A673 (cell line): ENCODE results near the gene RAE1. TPM values are rescaled to one million over a fixed set of nuclear protein-coding genes. Genes with fewer than 3 reads are reported as not detected.

Experiments used
- BruUV-seq: library from RNA; stranded (reverse); fragments of 400-500 nt; replicated peaks from 2 replicates; lab custom pipeline; 2021; lab: Mats Ljungman, UMichigan
- CTCF ChIA-PET: fragments of 300-600 bp; sonication (Branson Sonifier 250); formaldehyde crosslinking; loops from one replicate; lab custom pipeline; 2022; ENCODE audit warnings: antibody characterized with exemption; lab: Charles Lee
- POLR2A ChIA-PET: fragments of 300-600 bp; sonication (Branson Sonifier 250); formaldehyde crosslinking; loops from one replicate; lab custom pipeline; 2022; ENCODE audit warnings: antibody characterized with exemption; ENCODE audit not compliant: low non-redundant PET; lab: Charles Lee
- DNase-seq: peaks from one replicate; pipeline ENCODE4 v3.0.0-alpha.2; 2015; ENCODE audit warnings: low spot score
- H3K27ac ChIP-seq: fragments of 200-600 bp; sonication (generic); 2 replicates; pipeline ENCODE4 v1.5.1; 2016; ENCODE audit warnings: mixed run types, low read depth, mild to moderate bottlenecking, mixed read lengths, antibody characterized with exemption, low read length; ENCODE audit not compliant: poor library complexity, severe bottlenecking
- H3K27me3 ChIP-seq: fragments of 200-600 bp; sonication (generic); replicated peaks from 2 replicates; pipeline ENCODE4 v1.6.1; 2017; ENCODE audit warnings: mixed run types, low read depth, mild to moderate bottlenecking, mixed read lengths, antibody characterized with exemption, low read length; ENCODE audit not compliant: insufficient read depth, poor library complexity
- H3K36me3 ChIP-seq: fragments of 200-600 bp; sonication (generic); 2 replicates; pipeline ENCODE4 v1.6.1; 2016; ENCODE audit warnings: mixed run types, mild to moderate bottlenecking, mixed read lengths, antibody characterized with exemption, low read length; ENCODE audit not compliant: insufficient read depth, poor library complexity, severe bottlenecking
- H3K4me1 ChIP-seq: fragments of 200-600 bp; sonication (generic); 2 replicates; pipeline ENCODE4 v1.6.1; 2017; ENCODE audit warnings: mixed run types, mild to moderate bottlenecking, mixed read lengths, antibody characterized with exemption, low read length; ENCODE audit not compliant: insufficient read depth, poor library complexity, severe bottlenecking
- H3K4me3 ChIP-seq: fragments of 200-600 bp; sonication (generic); 2 replicates; pipeline ENCODE4 v1.5.1; 2016; ENCODE audit warnings: low read depth, mixed run types, mild to moderate bottlenecking, mixed read lengths, low read length; ENCODE audit not compliant: poor library complexity, severe bottlenecking
- H3K9me3 ChIP-seq: fragments of 200-600 bp; sonication (generic); 2 replicates; pipeline ENCODE4 v1.6.1; 2016; ENCODE audit warnings: mixed run types, low read depth, mild to moderate bottlenecking, mixed read lengths, antibody characterized with exemption, low read length; ENCODE audit not compliant: poor library complexity, severe bottlenecking
- EZH2 ChIP-seq: fragments of 200-600 bp; sonication (generic); IDR thresholded peaks from 2 replicates; pipeline ENCODE4 v1.6.1; 2017; ENCODE audit warnings: borderline replicate concordance, low read depth, mild to moderate bottlenecking, mixed read lengths, antibody characterized with exemption, low read length; ENCODE audit not compliant: poor library complexity, severe bottlenecking
- intact Hi-C: fragments of 100-400 bp; cut with micrococcal nuclease; formaldehyde crosslinking; loops from one replicate; pipeline ENCODE4 v1.10.0; 2022; ENCODE audit not compliant: unreplicated experiment
- total RNA-seq: library from RNA; stranded (reverse); gene quantifications from 2 replicates; pipeline ENCODE4 v1.2.3, GENCODE V29; 2021
- TF ChIP-seq, protein P1 (sequence below): fragments of 300-800, 200-600 bp; sonication (generic); conservative IDR thresholded peaks from 2 replicates; pipeline ENCODE4 v1.5.1; 2017; ENCODE audit warnings: low read depth, mild to moderate bottlenecking, antibody characterized with exemption, low read length, moderate library complexity, mixed read lengths

Gene RAE1
- total RNA-seq, 1 experiment from 2014 or later = 70.9 TPM

DNA sequence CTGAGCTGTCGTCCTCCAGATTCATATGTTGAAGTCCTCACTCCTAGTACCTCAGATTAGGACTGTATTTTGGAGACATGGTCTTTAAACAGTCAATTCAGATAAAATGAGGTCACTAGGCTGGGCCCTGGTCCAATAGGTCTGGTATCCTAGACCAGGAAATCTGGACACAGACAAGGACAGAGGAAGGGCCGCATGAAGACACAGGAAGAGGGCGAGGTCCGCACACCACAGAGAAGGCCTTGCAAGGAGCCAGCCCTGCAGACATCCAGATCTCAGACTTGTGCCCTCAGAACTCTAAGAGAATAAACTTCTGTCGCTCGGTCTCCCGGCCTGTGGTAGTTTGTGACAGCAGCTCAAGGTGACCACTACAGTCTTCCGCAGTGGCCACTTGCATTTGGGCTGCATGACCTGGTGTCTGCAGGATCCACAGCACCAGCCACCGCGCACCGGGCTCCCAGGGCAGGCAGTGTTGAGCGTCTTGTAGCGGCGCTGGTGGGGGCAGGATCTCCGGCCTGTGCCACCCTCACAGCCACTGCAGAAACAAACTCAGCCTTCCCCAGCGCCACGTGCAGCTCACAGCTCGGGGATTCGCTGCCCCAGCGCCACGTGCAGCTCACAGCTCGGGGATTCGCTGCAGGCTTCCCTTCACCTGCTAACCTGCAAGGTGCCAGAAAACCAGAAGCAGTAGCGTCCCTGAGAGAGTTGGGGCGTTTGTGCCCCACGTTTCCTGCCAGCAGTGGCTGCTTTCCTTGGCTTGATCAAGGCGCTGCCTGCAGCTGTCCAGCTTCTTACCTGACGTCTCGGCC lies 34.1 kb downstream of the RAE1 start:
- BruUV-seq = no TSS peak
- CTCF ChIA-PET = no interaction called here
- TF ChIP-seq, protein P1, sequence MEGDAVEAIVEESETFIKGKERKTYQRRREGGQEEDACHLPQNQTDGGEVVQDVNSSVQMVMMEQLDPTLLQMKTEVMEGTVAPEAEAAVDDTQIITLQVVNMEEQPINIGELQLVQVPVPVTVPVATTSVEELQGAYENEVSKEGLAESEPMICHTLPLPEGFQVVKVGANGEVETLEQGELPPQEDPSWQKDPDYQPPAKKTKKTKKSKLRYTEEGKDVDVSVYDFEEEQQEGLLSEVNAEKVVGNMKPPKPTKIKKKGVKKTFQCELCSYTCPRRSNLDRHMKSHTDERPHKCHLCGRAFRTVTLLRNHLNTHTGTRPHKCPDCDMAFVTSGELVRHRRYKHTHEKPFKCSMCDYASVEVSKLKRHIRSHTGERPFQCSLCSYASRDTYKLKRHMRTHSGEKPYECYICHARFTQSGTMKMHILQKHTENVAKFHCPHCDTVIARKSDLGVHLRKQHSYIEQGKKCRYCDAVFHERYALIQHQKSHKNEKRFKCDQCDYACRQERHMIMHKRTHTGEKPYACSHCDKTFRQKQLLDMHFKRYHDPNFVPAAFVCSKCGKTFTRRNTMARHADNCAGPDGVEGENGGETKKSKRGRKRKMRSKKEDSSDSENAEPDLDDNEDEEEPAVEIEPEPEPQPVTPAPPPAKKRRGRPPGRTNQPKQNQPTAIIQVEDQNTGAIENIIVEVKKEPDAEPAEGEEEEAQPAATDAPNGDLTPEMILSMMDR = no peak
- TF ChIP-seq EZH2 = no peak
- DNase-seq = no peak
- Histone ChIP-seq H3K27me3 (no peaks in the 10 kb centered on the region), H3K9me3 (no peaks in the 10 kb centered on the region), H3K27ac (no peak overlapping the region), H3K4me1 (peaks cover 3% of the 10 kb centered on the region), H3K36me3 (no peaks in the 10 kb centered on the region), H3K4me3 (no peak overlapping the region)
- POLR2A ChIA-PET = no interaction called here
- intact Hi-C loops = loop anchor here (5.0 kb wide), 2 partner anchors 207 to 827 kb away; no protein-coding TSS in a partner anchor

DNA sequence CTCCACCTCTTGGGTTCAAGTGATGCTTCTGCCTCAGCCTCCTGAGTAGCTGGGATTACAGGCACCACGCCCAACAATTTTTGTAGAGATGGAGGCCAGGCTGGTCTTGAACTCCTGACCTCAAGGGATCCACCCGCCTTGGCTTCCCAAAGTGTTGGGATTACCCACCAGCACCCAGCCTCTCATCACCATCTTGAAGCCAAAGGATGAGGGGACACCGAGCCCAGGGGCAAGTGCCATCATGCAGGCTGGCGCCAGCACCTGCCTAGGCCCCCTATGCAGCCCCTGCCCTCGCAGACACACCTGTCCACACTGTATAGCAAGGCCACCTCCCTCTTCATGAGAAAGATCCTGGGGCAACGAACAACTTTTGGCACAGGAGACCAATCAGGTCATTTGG lies 34.9 kb downstream of the RAE1 start:
- POLR2A ChIA-PET = no interaction called here
- no TSS peak for BruUV-seq
- no peak for DNase-seq

DNA sequence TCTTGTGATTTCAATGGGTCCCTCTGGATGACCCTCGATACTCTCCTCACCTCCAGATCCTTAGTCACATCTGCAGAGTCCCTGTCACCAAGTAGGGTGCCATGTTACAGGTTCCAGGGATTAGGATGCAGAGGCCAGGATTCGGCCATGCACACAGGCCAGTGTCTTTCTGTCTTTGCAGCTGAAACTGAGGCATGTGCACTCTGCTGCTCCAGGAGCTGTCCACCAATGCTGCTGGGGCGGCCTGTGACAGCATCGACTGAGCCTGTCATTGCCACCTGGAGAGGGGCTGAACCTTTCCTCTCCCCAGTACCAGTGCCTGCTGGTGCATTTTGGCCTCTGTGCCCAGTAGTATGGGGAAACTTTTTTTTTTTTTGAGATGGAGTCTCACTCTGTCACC lies 35.7 kb downstream of the RAE1 start:
- POLR2A ChIA-PET = no interaction called here
- no peak overlapping the region for H3K4me3 ChIP-seq
- H3K36me3 ChIP-seq = no peaks in the 10 kb centered on the region
- CTCF ChIA-PET = no interaction called here
- DNase-seq = no peak
- H3K9me3 ChIP-seq = no peaks in the 10 kb centered on the region
- H3K27ac ChIP-seq = no peak overlapping the region
- no TSS peak for BruUV-seq
- H3K4me1 ChIP-seq = peaks cover 8% of the 10 kb centered on the region
- no peaks in the 10 kb centered on the region for H3K27me3 ChIP-seq
- no peak for TF ChIP-seq EZH2
- TF ChIP-seq, protein P1 = no peak
- intact Hi-C loops = no loop called here

More for the DNA sequence above, 34.9 kb downstream of the RAE1 start:
- TF ChIP-seq, protein P1 = no peak
- no peak for TF ChIP-seq EZH2
- H3K4me1 ChIP-seq = peaks cover 7% of the 10 kb centered on the region
- no peaks in the 10 kb centered on the region for H3K9me3 ChIP-seq
- no peak overlapping the region for H3K27ac ChIP-seq
- H3K27me3 ChIP-seq = no peaks in the 10 kb centered on the region
- CTCF ChIA-PET = no interaction called here
- intact Hi-C loops = no loop called here
- H3K36me3 ChIP-seq = no peaks in the 10 kb centered on the region
- no peak overlapping the region for H3K4me3 ChIP-seq
